ENCODE data around the gene HOXA3. TPM values are rescaled to one million over a fixed set of nuclear protein-coding genes. Genes with fewer than 3 reads are reported as not detected.

Gene HOXA3
- under 1 TPM; 0.68 to 0.74 TPM for total RNA-seq
- long read RNA-seq = 0 reads

DNA sequence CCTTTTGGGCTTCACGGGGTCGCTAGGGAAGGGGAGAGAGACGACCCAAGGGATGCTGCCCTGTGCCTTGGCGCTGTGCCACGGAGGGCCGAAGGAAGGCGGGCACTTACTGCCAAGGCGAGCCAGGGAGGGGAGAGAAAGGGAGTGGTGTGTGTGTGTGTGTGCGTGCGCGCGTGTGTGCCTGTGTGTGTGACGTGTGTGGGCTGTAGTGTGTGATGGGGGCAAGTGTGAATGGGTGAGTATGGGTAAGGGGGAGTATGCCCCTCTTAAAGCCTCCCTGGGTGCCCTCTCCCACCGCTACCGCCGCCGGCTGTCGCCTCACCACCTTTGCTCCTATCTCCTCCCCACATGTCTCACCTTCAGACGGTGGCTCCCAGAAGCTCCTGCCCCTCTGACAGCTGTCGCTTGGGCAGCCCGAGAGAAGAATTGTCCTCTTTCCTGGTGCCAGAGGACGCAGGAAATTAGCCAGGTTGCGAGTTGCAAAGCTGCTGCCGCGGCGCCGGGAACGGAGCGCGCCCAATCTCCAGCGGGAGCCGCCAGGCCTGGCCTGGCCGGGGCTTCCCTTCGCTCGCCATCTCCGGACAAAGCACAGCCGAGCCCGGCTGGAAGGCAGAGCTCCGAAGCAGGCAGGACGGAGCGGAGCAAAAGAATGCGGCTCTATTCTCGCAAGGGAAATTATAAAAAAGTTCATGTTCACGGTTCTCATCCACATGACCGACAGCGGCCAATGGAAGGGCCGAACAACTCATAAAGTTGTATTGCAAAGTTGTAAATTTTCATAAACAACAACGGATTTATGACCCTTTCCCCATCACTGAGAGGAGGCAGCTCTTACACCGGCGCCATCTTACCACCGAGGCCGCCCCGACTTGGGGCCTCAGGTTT is at the start of gene HOXA3:
HOXA3 (minus strand) TSS at position 653 of the 885 bp plus-strand sequence. CDS start 41,943 bp downstream, outside the sequence.
- intact Hi-C loops (cut with DNase I) = no loop called here
- no peak for DNase-seq
- ATAC-seq = no peak

DNA sequence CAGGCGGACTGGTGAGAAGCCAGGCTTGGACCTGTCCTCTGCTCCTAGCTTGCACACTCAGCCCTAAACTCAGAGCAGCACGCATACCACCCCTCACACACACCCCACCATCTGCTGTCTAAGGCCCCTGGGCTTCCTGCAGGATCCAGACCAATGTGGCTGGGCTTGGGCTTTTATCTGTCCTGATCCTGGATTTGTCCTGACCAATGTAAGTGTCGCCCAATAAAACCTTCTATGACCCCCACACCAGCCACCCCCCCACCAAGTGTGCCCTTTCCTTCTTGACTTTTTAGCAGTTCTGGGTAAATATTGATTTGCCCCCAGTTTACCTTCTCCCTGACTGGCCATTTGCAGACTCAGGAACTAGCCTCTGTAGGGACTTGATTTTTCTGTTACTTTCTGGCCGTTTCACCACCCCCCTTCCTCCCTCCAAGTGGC is 49.2 kb upstream of the HOXA3 start:
- DNase-seq = no peak
- intact Hi-C loops (cut with DNase I) = loop anchor here in 1 of 2 donors (10.0 kb wide), 3 partner anchors 373 to 893 kb away; no protein-coding TSS in a partner anchor
- no peak for ATAC-seq

DNA sequence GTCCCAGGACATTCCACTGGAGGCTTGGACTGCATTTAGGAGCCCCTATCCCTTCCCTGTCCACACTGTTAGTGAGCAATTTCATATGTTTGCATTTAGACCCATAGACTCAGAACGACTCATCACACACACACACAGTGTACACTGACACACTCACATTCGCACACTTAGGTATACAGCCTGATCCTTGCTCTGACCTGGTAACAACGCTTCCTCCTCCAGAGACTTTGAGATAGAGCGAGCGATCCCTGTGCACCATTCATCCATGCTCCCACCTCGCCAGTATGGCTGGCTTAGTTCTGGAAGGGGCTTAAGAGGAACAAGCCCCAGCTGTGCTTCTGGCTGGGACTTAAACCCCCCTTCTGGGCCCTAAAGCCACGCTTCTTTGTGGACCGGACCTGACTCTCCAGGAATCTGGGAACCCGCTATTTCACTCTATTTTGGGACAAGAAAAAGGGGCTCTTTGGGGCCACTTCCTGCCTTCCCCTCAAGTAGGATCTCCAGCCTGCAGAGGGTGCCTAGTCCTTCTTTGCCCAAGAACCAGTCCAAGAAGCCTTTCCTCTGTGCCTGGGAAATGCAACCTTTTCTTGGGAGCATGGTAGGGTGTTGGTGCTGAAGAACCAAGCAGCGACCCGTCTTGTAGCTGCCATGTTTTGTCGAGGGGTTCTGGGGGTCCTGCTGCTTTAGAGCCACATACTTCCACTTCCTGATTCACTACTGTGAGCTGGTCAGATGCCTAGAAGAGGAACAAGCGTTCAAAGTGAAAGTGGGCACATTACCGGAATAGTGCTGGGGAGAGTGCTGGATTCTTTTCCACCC is 48.6 kb upstream of the HOXA3 start:
- ATAC-seq = peak in 1 of 2 donors; percentile 40
- DNase-seq = no peak
- intact Hi-C loops (cut with DNase I) = loop anchor here in 1 of 2 donors (10.0 kb wide), 3 partner anchors 374 to 894 kb away; no protein-coding TSS in a partner anchor

DNA sequence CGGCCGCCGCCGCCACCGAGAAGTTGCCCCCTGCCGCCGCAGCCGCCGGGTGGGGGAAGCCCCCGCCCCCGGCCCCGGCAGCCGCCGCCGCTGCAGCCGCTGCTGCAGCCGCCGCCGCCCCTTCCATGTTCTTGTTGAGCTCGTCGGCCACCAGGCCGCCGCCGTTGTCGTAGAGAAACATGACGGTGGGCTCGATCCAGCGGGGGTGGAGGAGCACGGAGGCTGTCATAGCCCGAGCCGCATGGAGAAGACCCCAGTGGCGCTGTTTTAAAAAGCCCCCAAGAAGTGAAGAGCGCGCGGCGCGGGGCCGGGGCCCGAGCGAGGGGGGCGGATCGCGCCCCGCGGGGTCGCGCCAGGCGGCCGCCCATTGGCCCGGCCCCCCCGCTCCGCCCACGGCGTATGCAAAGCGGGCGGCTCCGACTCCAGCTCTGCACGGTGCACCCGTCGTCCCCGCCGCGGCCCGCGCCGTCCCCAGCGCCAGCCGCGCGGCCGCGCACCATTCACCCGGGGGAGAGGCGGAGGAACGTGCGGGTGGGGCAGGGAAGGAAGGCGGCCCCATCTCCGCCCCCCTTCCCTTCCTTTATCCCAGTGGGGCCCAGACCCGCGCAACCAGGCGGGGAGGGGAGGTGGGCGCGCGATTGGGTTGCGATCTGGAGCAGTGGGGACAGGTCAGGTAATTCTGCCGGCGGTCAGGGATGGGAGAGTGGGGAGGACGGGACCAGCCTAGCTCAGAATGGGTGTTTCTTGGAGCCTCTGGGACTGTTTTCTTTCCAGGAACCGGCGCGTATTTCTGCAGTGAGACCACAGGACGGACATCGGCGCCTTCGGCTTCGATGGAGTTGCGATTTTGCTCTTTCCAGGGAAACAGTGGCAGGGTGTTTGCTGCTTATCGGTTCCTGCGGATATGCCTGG is 47.7 kb upstream of the HOXA3 start, which contains the start of gene HOXA13:
HOXA13 (minus strand) TSS at position 243 of the 912 bp plus-strand sequence; CDS start at position 229, 14 bp downstream.
- ATAC-seq = peak; percentile 39 to 55
- intact Hi-C loops (cut with DNase I) = loop anchor here (5.0 to 10.0 kb wide), 6 partner anchors 375 to 895 kb away; no protein-coding TSS in a partner anchor
- no peak for DNase-seq

DNA sequence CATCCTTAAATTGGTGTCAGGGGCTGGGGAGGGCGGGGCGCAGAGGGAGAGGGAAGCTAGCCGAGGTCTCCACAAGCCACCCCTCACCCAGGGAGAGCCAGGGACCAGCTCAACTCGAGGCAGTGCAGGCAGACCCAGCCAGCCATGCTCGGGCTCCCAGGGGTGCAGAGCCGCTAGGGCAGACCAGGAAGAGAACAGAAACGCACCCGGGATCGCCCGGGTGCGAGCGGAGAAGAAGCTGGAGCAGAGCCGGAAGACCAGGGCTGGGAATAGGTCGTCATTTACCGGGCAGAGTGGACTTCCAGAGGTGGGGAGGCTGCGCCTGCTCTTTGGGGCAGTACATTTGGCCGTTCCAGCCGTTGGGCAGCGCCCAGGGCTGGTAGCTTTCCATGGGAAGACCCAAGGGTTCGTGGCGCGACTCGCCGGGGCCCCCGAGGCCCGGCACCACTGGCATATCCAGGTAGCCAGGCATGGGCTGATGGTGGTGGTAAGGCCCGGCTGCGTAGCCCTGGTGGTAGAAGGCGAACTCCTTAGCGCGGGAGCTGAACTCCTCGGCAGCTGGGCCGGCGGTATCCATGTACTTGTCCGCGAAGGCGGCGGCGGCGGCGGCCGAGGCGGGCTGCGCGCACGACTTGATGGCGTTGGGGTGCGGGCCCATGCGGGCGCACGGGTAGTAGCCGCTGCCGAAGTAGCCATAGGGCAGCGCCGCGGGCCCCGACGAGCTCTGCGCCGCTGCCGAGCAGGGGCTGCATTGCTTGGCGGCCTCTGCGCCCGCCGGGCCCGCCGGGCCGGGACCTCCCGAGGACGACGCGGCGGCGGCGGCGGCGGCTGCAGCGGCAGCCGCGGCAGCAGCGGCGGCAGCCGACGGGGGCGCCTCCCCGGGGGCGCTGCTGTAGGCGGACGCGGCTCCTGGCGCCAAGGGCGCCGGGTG is 46.8 kb upstream of the HOXA3 start:
- peak in 1 of 2 donors; percentile 18 for ATAC-seq
- no peak for DNase-seq
- intact Hi-C loops (cut with DNase I) = loop anchor here (5.0 to 10.0 kb wide), 3 partner anchors 576 to 826 kb away; no protein-coding TSS in a partner anchor

DNA sequence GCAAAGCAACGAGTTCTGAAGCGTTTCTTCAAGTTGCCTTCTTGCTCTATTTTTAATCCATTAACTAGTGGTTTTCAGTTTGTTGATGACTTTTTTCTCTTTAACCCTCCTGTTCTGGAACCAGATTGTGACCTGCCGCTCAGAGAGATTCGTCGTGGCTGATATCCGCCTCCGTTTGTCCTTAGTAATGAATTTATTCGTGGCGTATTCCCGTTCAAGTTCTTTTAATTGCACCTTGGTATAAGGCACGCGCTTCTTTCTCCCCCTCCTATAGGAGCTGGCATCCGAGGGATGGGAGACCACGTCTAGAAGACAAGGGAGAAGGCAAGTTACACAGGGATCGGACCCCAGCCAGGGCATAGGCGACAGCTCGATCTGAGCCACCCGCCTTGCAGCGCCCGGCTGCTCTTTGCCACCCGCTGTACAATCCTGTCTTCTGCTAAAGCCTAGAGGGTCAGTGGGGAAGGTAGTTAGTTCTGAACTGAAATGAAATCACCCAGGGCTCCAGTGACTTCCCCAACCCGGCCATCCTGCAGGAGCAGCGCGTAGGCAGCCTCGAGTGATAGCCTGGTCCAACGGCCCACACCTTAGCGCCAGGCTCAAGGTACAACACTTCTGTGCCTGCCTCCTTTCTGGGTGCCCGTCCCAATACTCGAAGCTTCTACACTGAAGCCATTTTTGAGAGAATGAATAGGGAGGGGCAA is 45.9 kb upstream of the HOXA3 start:
- intact Hi-C loops (cut with DNase I) = loop anchor here (5.0 to 10.0 kb wide), 3 partner anchors 577 to 827 kb away; no protein-coding TSS in a partner anchor
- DNase-seq (no peak), ATAC-seq (no peak)

DNA sequence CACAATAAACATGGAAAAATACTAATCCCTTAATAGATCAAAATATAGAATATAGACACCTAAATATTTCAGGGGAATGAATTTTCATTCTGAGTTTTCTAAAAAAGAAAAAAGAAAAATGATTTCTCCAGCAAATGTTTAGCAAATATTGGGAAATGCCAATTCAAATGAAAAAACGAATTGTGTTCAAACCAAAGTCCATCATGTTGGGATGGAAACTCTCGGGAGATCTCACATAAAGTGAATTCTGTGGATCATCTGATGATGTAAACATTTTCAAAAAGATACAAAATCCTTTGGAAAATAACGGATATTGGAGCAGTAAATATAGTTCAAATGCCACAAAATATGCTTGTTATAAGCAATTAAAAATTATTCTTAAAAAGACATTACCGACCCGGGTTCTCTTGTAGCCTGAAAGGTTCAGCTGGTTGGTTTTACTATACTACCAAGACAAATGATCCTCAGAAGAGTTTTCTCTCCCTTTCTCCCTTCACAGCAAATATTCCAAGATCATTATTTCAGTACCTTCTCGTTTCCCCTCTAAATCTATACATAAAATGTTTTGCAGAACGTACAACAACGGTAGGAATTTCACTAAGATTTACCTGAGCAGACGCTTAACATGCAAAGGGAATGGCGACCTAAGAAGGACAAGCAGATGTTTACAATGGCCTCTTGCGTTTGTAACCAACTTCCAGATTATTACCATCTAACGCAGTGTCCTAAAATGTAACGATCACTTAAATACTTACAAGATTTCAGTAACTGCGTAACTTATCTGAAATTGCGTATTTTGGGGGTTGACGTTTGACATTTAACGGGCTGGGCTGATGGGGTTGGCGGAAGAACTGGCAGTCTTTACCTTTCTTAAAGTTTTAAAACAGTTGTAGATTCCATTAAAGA is 45.0 kb upstream of the HOXA3 start:
- intact Hi-C loops (cut with DNase I) = loop anchor here (2.0 to 10.0 kb wide), 5 partner anchors 577 to 899 kb away; no protein-coding TSS in a partner anchor
- no peak for DNase-seq
- no peak for ATAC-seq

DNA sequence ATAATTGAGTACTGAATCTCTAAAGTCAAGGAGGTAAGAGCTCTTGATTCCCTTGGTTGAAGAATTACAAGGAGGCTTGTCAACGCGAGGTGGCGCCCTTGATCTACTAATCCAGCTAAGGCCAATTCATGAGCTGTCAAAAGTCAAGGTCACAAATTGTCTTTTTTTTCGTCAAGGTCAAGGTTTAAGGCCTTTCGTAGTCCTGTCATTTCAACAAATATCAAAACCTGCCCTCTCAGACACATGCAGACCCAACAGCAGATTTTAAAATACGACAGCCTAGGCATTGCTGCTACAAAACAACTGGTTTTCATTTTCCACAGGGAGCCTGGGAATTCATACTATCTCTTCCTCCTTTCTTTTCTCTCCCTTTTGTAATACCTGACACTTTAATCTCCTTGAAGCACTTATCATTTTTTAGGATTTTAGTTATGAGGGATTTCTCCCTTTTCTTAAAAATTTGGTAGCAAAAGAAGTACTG is 43.9 kb upstream of the HOXA3 start:
- DNase-seq (peak; percentile 84), ATAC-seq (peak in 1 of 2 donors; percentile 16)
- intact Hi-C loops (cut with DNase I) = loop anchor here (2.0 to 10.0 kb wide), 5 partner anchors 578 to 900 kb away; no protein-coding TSS in a partner anchor

DNA sequence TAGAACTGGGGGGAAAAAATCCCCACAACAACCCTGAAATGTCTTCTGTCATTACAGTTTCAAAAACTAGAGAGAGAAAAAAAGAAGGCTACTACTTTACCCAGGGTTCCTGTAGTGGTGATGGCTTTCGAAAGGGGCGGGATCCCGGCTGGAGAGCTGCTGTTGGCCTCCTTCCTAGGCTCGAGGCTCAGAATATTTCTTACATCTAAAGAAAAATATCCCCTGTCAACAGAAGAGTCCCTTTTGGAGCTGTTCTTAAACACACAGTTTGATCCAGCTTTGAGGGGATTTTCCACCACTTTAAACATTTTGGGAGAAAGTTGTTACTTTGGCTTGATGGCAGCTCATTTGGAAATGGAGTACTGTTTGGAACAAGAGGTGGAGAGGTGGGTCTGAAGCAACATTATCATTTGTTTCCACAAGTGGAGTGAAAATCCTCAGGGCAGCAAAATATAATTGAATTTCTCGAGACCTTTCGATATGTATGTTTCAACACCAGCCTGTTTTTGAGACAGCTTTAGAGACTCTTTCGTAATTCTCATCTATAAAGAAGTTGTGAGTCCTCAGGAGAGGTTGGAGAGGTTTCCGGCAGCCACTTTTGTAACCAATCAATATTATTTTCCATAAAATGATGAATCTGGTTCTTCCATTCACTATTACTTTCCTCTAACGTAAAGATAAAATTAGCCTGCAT is 42.5 kb upstream of the HOXA3 start:
- ATAC-seq (no peak), DNase-seq (no peak)
- intact Hi-C loops (cut with DNase I) = loop anchor here (5.0 to 10.0 kb wide), 3 partner anchors 580 to 830 kb away; no protein-coding TSS in a partner anchor

DNA sequence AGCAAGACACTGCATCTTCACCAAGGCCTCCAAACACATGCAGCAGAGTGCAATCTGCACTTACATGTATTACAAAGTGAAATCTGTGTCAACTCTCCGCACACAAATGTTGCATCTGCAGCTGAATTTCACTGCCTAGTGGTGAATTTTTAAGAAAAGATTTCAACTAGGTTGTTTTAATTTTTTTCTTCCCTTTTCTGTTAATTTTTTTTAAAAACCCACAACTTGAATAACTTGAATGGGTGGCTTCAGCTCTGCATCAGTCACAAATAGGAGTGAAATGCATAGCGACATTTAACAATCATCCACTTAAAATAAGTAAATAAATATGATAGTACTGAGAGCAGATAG is 41.6 kb upstream of the HOXA3 start:
- no peak for DNase-seq
- no peak for ATAC-seq
- intact Hi-C loops (cut with DNase I) = loop anchor here (10.0 kb wide), 2 partner anchors 581 to 831 kb away; no protein-coding TSS in a partner anchor

DNA sequence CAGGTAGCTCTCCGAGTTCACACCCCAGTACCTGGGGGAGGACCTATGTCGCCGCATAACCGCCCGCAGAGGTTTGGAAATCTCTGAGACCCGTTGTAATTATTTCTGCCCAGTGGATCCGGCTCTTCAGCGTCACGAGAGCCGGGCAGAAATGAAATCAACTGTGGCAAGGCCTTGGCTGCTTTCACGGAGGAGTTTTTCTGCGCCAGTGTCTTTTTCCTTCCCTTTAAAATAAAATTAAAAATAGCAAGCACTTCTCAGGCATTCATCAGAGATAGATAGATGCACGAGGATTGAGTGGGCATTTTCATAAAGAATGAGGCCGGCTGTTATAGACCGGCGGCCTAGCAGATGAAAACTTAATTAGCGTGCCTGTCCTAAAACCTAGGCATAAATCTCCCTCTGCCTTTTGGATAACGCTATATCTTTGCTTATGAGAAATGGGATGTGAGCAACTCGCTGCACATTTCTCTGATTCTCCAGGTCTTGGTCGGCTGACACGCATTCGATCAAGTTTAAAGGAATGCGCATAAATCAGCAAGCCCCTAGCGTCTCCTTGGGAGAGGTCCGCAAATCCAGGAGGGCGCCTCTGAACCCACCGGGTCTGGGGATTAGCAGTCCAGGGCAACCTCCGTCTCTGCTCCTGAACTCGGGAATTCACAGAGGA is 41.1 kb upstream of the HOXA3 start:
- no peak for DNase-seq
- intact Hi-C loops (cut with DNase I) = loop anchor here (10.0 kb wide), 2 partner anchors 581 to 831 kb away; no protein-coding TSS in a partner anchor
- no peak for ATAC-seq

DNA sequence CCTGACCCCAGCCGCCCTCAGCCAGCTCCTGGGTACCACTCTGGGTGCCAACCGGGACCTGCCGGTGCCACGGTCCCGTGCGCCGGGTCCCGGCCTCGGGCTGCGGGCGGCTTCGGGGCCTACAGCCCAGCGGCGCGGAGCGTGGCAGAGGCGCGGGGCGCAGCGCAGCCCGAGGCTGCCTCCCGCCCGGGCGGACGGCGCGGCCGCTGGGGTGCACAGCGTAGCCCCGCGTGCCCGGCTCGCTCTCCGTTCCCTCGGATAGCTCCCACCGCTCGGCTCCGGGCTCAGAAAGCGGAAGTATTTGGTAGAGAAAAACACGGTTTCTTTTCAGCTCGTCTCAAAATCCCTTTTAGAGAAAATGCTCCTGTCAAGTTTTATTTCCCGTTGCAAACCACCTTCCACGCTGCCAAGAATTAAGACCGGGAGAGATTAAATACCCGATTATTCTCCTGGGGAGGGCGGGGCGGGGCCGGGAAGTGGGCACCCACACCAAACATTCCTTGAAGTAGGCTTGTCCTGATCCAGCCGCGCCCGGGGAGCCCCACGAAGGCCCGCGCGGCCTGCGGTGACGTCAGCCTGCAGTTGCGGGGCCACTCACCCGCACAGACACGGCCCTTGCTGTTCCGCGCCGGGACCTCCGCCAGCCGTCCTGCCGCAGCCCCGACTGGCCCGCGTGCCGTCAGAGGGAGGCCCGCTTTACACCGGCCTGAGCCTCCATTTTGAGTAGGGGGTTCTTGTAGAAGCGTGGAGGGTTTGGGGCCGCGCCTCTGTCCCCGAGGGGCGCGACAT is 40.4 kb upstream of the HOXA3 start:
- intact Hi-C loops (cut with DNase I) = loop anchor here (10.0 kb wide), 2 partner anchors 582 to 832 kb away; no protein-coding TSS in a partner anchor
- ATAC-seq (peak; percentile 41 to 60), DNase-seq (no peak)

Data from left cardiac atrium (tissue), 4 donors.